NB4 (cell line): Measurements from ENCODE around the gene PRODH2.

Experiments
- MYC ChIP-seq: IDR thresholded peaks from 2 replicates; pipeline ENCODE4 v1.6.1; 2011; ENCODE audit warnings: low read depth, low read length
- POLR2A ChIP-seq: IDR thresholded peaks from 2 replicates; pipeline ENCODE4 v1.6.1; 2011; ENCODE audit warnings: mild to moderate bottlenecking; ENCODE audit not compliant: insufficient read length; ENCODE audit errors: extremely low read depth
- TF ChIP-seq, protein P1 (sequence below): IDR thresholded peaks from one replicate; pipeline ENCODE4 v1.5.1; 2012; ENCODE audit warnings: low read depth, low read length
- TF ChIP-seq, protein P2 (sequence below): IDR thresholded peaks from 2 replicates; pipeline ENCODE4 v1.6.1; 2011; ENCODE audit warnings: low read depth, low read length

DNA sequence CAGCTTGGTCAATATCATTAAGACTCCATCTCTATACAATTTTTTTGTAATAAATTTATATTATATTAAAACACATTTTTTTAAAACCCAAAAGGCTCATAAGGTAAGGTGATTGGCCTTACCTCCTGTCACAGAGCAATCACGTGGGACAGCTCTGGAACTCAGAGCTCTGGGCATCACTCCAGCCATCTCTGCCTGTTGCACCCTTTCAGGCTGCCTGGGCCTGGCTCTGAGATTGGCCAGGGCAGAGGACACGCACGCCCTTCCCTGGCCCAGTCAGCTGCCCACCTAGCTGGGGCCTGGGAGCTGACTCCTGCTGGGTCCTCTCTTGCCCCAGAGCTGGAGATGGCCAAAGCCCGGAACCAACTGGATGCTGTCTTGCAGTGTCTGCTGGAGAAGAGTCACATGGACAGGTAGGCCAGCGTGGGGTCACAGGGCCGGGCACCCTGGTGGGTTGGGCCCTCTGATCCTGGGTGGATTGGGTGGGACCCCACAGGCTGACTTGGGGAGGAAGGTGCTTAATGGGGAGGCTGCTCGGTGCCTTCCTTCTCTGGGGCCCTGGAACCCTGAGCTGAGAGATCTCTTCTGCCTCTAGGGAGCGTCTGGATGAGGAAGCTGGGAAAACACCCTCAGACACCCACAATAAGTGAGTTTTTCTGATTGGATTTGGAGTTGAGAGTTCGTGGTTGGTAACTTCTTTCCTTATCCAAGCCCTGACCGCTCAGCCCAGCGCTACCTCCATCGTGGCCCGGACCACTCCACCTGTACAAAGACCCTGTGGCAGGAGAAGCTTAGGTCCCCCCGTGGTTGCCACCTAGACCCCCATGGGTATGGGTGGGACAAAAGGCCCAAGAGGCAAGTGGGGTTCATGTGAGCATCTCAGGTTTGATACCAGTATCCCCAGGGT, 60.6 kb downstream of the PRODH2 start:
- TF ChIP-seq, protein P1, sequence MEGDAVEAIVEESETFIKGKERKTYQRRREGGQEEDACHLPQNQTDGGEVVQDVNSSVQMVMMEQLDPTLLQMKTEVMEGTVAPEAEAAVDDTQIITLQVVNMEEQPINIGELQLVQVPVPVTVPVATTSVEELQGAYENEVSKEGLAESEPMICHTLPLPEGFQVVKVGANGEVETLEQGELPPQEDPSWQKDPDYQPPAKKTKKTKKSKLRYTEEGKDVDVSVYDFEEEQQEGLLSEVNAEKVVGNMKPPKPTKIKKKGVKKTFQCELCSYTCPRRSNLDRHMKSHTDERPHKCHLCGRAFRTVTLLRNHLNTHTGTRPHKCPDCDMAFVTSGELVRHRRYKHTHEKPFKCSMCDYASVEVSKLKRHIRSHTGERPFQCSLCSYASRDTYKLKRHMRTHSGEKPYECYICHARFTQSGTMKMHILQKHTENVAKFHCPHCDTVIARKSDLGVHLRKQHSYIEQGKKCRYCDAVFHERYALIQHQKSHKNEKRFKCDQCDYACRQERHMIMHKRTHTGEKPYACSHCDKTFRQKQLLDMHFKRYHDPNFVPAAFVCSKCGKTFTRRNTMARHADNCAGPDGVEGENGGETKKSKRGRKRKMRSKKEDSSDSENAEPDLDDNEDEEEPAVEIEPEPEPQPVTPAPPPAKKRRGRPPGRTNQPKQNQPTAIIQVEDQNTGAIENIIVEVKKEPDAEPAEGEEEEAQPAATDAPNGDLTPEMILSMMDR, result no peak
- TF ChIP-seq, protein P2, sequence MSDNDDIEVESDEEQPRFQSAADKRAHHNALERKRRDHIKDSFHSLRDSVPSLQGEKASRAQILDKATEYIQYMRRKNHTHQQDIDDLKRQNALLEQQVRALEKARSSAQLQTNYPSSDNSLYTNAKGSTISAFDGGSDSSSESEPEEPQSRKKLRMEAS, result no peak
- TF ChIP-seq MYC (no peak), POLR2A (no peak)
